Keratinocyte (primary cell): ENCODE results near the gene KRT35.

Source experiments
- CTCF ChIP-seq, 3 experiments: IDR thresholded peaks in 1 of 3; conservative IDR thresholded peaks in 1 of 3; optimal IDR thresholded peaks in 1 of 3; 2 replicates in 2 of 3; 3 replicates in 1 of 3; pipeline versions ENCODE3 to v1.5.1; 2011; ENCODE audit warnings: low read length in 3 of 3, mild to moderate bottlenecking in 3 of 3, moderate library complexity in 2 of 3, control low read depth in 1 of 3, inconsistent platforms in 1 of 3; ENCODE audit not compliant: insufficient read depth in 2 of 3; ENCODE audit errors: extremely low read depth in 1 of 3
- EZH2 ChIP-seq: IDR thresholded peaks from one replicate; pipeline ENCODE4 v1.6.1; 2012; ENCODE audit warnings: inconsistent platforms, mild to moderate bottlenecking, low read length, moderate library complexity

- TF ChIP-seq CTCF (optimal IDR thresholded peaks at IDR 0.05 in 1 of 3, IDR thresholded peaks at IDR 0.05 in 1 of 3, conservative IDR thresholded peaks at IDR 0.05 in 1 of 3; ENCODE audit: extremely low read depth in 1 of 3, insufficient read depth in 2 of 3, low read length in 3 of 3) (no peak), EZH2 (no peak)
Measured at GRCh38 chr17:41505007-41505808, 24.3 kb upstream of the KRT35 start, which contains the start of gene KRT13.
